HG03060 (cell line): ENCODE results near the gene MYO1B.

Source experiments
- ATAC-seq: cut with Tn5 transposase; IDR thresholded peaks from one replicate; pipeline ENCODE4 v1.9.1; 2021; ENCODE audit warnings: low read depth, moderate number of reproducible peaks; ENCODE audit not compliant: unreplicated experiment

MYO1B gene

GRCh38 chr2:191352536-191352935 lies 107.3 kb downstream of the MYO1B start:
- ATAC-seq: no peak

- no peak for ATAC-seq
Observed at GRCh38 chr2:191355170-191355758, 110.1 kb downstream of the MYO1B start.

- no peak for ATAC-seq
Observed at GRCh38 chr2:191357678-191358077, 112.5 kb downstream of the MYO1B start.

- ATAC-seq: no peak
Observed at GRCh38 chr2:191358325-191359025, 113.3 kb downstream of the MYO1B start.

GRCh38 chr2:191359133-191359532 lies 113.9 kb downstream of the MYO1B start:
- no peak for ATAC-seq

- no peak for ATAC-seq
Observed at GRCh38 chr2:191360918-191361317, 115.7 kb downstream of the MYO1B start.

- no peak for ATAC-seq
Observed at GRCh38 chr2:191362841-191363240, 117.6 kb downstream of the MYO1B start.

- ATAC-seq: no peak
Observed at GRCh38 chr2:191363267-191363666, 118.1 kb downstream of the MYO1B start.

- no peak for ATAC-seq
Observed at GRCh38 chr2:191365089-191365488, 119.9 kb downstream of the MYO1B start.

GRCh38 chr2:191366199-191366598 lies 121.0 kb downstream of the MYO1B start:
- no peak for ATAC-seq

- ATAC-seq: no peak
Observed at GRCh38 chr2:191369034-191369433, 123.8 kb downstream of the MYO1B start.

GRCh38 chr2:191374366-191374765 lies 129.2 kb downstream of the MYO1B start:
- ATAC-seq: no peak

- no peak for ATAC-seq
Observed at GRCh38 chr2:191374939-191375338, 129.7 kb downstream of the MYO1B start.

GRCh38 chr2:191376981-191377629 lies 131.9 kb downstream of the MYO1B start:
- ATAC-seq: no peak

- ATAC-seq: no peak
Observed at GRCh38 chr2:191379375-191379774, 134.2 kb downstream of the MYO1B start.

GRCh38 chr2:191382801-191383200 lies 137.6 kb downstream of the MYO1B start:
- no peak for ATAC-seq

- ATAC-seq: no peak
Observed at GRCh38 chr2:191383486-191383885, 138.3 kb downstream of the MYO1B start.

- no peak for ATAC-seq
Observed at GRCh38 chr2:191384829-191385228, 139.6 kb downstream of the MYO1B start.

GRCh38 chr2:191385416-191386160 lies 140.4 kb downstream of the MYO1B start:
- no peak for ATAC-seq

- no peak for ATAC-seq
Observed at GRCh38 chr2:191386938-191387536, 141.8 kb downstream of the MYO1B start.

GRCh38 chr2:191389288-191389687 lies 144.1 kb downstream of the MYO1B start:
- ATAC-seq: no peak
